WERI-Rb-1 (cell line): ENCODE measurements around the gene ELF5.

Source experiments
- DNase-seq: peaks from one replicate; pipeline ENCODE4 v3.0.0-alpha.2; 2020
- H3K27ac ChIP-seq: fragments of 250-450 bp; sonication (Bioruptor Pico); 2 replicates; pipeline ENCODE4 v1.5.1; 2020; ENCODE audit warnings: mild to moderate bottlenecking, moderate library complexity
- H3K27me3 ChIP-seq: fragments of 250-450 bp; sonication (Bioruptor Pico); 2 replicates; pipeline ENCODE4 v1.5.1; 2021; ENCODE audit warnings: mild to moderate bottlenecking, low read depth, moderate library complexity; ENCODE audit not compliant: insufficient read depth, severe bottlenecking
- H3K36me3 ChIP-seq: fragments of 250-450 bp; sonication (Bioruptor Pico); 2 replicates; pipeline ENCODE4 v1.5.1; 2020; ENCODE audit warnings: mild to moderate bottlenecking, moderate library complexity
- H3K4me3 ChIP-seq: 2 replicates; pipeline ENCODE4 v1.5.1; 2011; ENCODE audit warnings: low read depth, mild to moderate bottlenecking, control low read depth, low read length
- H3K9me3 ChIP-seq: fragments of 250-450 bp; sonication (Bioruptor Pico); 2 replicates; pipeline ENCODE4 v1.5.1; 2021; ENCODE audit warnings: mild to moderate bottlenecking, moderate library complexity; ENCODE audit not compliant: severe bottlenecking
- CTCF ChIP-seq: IDR thresholded peaks from 2 replicates; pipeline ENCODE4 v1.5.1; 2011; ENCODE audit warnings: low read depth, mild to moderate bottlenecking, control low read depth, inconsistent platforms, low read length

ELF5 gene

GRCh38 chr11:34521265-34521664, 7.7 kb upstream of the ELF5 start:
- no peak for DNase-seq
- no peak overlapping the region for H3K27ac ChIP-seq
- H3K36me3 ChIP-seq, result no peaks in the 10 kb centered on the region
- TF ChIP-seq CTCF, result no peak
- H3K9me3 ChIP-seq, result no peaks in the 10 kb centered on the region
- H3K27me3 ChIP-seq, result no peaks in the 10 kb centered on the region
- no peak overlapping the region for H3K4me3 ChIP-seq

GRCh38 chr11:34519595-34520235, 6.1 kb upstream of the ELF5 start:
- Histone ChIP-seq H3K4me3 (no peak overlapping the region), H3K27ac (no peak overlapping the region), H3K36me3 (no peaks in the 10 kb centered on the region), H3K9me3 (no peaks in the 10 kb centered on the region), H3K27me3 (no peaks in the 10 kb centered on the region)
- TF ChIP-seq CTCF, result no peak
- DNase-seq, result no peak

GRCh38 chr11:34516247-34517040, 2.9 kb upstream of the ELF5 start:
- no peaks in the 10 kb centered on the region for H3K27me3 ChIP-seq
- TF ChIP-seq CTCF, result no peak
- no peaks in the 10 kb centered on the region for H3K9me3 ChIP-seq
- no peaks in the 10 kb centered on the region for H3K36me3 ChIP-seq
- DNase-seq, result no peak
- H3K4me3 ChIP-seq, result no peak overlapping the region
- no peak overlapping the region for H3K27ac ChIP-seq

- Histone ChIP-seq H3K9me3 (no peaks in the 10 kb centered on the region), H3K36me3 (no peaks in the 10 kb centered on the region), H3K27me3 (no peaks in the 10 kb centered on the region), H3K27ac (no peak overlapping the region), H3K4me3 (no peak overlapping the region)
- no peak for DNase-seq
- no peak for TF ChIP-seq CTCF
These were observed 1.0 kb upstream of the ELF5 start for GRCh38 chr11:34514597-34514996.

- TF ChIP-seq CTCF, result peak; percentile 95
- Histone ChIP-seq H3K4me3 (no peak overlapping the region), H3K27ac (no peak overlapping the region), H3K9me3 (no peaks in the 10 kb centered on the region), H3K36me3 (no peaks in the 10 kb centered on the region), H3K27me3 (no peaks in the 10 kb centered on the region)
- DNase-seq, result peak; percentile 68
These were observed 533 bp downstream of the ELF5 start for GRCh38 chr11:34512840-34513681.
